ENCODE data around the gene ZNF136. TPM values are rescaled to one million over a fixed set of nuclear protein-coding genes. Genes with fewer than 3 reads are reported as not detected.

Gene ZNF136
- total RNA-seq, 1 experiment from 2014 or later: 4.6 TPM

DNA sequence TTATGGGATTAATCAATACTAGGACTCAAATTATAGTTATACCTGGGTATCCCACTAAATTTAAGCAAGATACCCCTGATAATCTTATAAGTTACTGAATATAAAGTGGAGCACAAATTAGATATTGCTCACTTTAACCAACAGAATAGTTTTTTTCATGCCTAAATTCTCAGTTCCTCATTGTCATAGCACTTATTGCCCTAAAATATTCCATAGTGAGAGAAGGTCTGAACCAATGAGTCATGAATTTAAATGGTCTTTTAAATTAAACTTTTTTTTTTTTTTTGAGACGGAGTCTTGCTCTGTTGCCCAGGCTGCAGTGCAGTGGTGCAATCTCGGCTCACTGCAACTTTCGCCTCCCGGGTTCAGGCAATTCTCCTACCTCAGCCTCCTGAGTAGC is 42.4 kb downstream of the ZNF136 start:
- TF ChIP-seq POLR2AphosphoS5 (IDR thresholded peaks at IDR 0.05; ENCODE audit: low read depth, low read length) (no peak), SIN3A (IDR thresholded peaks at IDR 0.05; ENCODE audit: borderline replicate concordance, insufficient read depth, low read depth, low read length) (no peak), TCF7L2 (IDR thresholded peaks at IDR 0.05; ENCODE audit: low read depth, low read length) (no peak)
- TF ChIP-seq, protein P1, sequence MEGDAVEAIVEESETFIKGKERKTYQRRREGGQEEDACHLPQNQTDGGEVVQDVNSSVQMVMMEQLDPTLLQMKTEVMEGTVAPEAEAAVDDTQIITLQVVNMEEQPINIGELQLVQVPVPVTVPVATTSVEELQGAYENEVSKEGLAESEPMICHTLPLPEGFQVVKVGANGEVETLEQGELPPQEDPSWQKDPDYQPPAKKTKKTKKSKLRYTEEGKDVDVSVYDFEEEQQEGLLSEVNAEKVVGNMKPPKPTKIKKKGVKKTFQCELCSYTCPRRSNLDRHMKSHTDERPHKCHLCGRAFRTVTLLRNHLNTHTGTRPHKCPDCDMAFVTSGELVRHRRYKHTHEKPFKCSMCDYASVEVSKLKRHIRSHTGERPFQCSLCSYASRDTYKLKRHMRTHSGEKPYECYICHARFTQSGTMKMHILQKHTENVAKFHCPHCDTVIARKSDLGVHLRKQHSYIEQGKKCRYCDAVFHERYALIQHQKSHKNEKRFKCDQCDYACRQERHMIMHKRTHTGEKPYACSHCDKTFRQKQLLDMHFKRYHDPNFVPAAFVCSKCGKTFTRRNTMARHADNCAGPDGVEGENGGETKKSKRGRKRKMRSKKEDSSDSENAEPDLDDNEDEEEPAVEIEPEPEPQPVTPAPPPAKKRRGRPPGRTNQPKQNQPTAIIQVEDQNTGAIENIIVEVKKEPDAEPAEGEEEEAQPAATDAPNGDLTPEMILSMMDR (IDR thresholded peaks at IDR 0.05): no peak
- TF ChIP-seq, protein P2, sequence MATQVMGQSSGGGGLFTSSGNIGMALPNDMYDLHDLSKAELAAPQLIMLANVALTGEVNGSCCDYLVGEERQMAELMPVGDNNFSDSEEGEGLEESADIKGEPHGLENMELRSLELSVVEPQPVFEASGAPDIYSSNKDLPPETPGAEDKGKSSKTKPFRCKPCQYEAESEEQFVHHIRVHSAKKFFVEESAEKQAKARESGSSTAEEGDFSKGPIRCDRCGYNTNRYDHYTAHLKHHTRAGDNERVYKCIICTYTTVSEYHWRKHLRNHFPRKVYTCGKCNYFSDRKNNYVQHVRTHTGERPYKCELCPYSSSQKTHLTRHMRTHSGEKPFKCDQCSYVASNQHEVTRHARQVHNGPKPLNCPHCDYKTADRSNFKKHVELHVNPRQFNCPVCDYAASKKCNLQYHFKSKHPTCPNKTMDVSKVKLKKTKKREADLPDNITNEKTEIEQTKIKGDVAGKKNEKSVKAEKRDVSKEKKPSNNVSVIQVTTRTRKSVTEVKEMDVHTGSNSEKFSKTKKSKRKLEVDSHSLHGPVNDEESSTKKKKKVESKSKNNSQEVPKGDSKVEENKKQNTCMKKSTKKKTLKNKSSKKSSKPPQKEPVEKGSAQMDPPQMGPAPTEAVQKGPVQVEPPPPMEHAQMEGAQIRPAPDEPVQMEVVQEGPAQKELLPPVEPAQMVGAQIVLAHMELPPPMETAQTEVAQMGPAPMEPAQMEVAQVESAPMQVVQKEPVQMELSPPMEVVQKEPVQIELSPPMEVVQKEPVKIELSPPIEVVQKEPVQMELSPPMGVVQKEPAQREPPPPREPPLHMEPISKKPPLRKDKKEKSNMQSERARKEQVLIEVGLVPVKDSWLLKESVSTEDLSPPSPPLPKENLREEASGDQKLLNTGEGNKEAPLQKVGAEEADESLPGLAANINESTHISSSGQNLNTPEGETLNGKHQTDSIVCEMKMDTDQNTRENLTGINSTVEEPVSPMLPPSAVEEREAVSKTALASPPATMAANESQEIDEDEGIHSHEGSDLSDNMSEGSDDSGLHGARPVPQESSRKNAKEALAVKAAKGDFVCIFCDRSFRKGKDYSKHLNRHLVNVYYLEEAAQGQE (IDR thresholded peaks at IDR 0.05; ENCODE audit: insufficient read depth in 1 of 2, low read depth in 2 of 2, low read length in 1 of 2): no peak
- CTCF ChIA-PET: no interaction called here

DNA sequence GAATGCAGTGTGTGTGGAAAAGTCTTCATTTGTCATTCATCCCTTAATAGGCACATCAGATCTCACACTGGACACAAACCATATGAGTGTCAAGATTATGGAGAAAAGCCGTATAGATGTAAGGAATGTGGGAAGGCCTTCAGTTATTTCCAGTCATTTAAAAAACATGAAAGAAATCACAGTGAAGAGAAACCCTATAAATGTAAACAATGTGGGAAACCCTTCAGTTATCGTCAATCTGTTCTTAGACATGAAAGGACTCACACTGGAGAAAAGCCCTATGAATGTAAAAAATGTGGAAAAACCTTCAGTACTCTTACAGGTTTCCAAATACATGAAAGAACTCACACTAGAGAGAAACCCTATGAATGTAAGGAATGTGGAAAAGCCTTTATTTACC is 45.3 kb downstream of the ZNF136 start:
- peaks cover 24% of the 10 kb centered on the region; the same call in 1 of the 2 replicates for H3K9me3 ChIP-seq (ENCODE audit: control insufficient read depth, insufficient read depth, low read depth, low read length)

More for the DNA sequence above, 42.4 kb downstream of the ZNF136 start:
- BruUV-seq (replicated peaks): no TSS peak
- Histone ChIP-seq H3K9me3 (ENCODE audit: control insufficient read depth, insufficient read depth, low read depth, low read length) (peaks cover 25% of the 10 kb centered on the region; the same call in 1 of the 2 replicates), H3K4me3 (ENCODE audit: low read depth in 2 of 2, low read length in 2 of 2) (no peak overlapping the region), H3K27ac (ENCODE audit: low read length) (no peak overlapping the region), H3K4me1 (ENCODE audit: control insufficient read depth, insufficient read depth, low read length) (no peaks in the 10 kb centered on the region), H3K36me3 (ENCODE audit: control insufficient read depth, insufficient read depth, low read length) (no peaks in the 10 kb centered on the region), H3K27me3 (ENCODE audit: control insufficient read depth, insufficient read depth, low read length) (no peaks in the 10 kb centered on the region)
- ATAC-seq: no peak
- in situ Hi-C loops (cut with HindIII; ENCODE audit: low pct_unique_long_range_greater_than_20kb, low sequenced_read_pairs) (no loop called here), intact Hi-C loops (cut with micrococcal nuclease; ENCODE audit: unreplicated experiment) (no loop called here)
- POLR2A ChIA-PET: no interaction called here
- DNase-seq (ENCODE audit: low read depth, low spot score): no peak

More for the DNA sequence above, 45.3 kb downstream of the ZNF136 start:
- no peaks in the 10 kb centered on the region for H3K4me1 ChIP-seq (ENCODE audit: control insufficient read depth, insufficient read depth, low read length)
- DNase-seq (ENCODE audit: low read depth, low spot score) (no peak), ATAC-seq (no peak)
- ChIA-PET CTCF (no interaction called here), POLR2A (no interaction called here)
- TF ChIP-seq SIN3A (IDR thresholded peaks at IDR 0.05; ENCODE audit: borderline replicate concordance, insufficient read depth, low read depth, low read length) (no peak), POLR2AphosphoS5 (IDR thresholded peaks at IDR 0.05; ENCODE audit: low read depth, low read length) (no peak), TCF7L2 (IDR thresholded peaks at IDR 0.05; ENCODE audit: low read depth, low read length) (no peak)
- TF ChIP-seq, protein P1 (IDR thresholded peaks at IDR 0.05): no peak
- TF ChIP-seq, protein P2 (IDR thresholded peaks at IDR 0.05; ENCODE audit: insufficient read depth in 1 of 2, low read depth in 2 of 2, low read length in 1 of 2): no peak
- H3K4me3 ChIP-seq (ENCODE audit: low read depth in 2 of 2, low read length in 2 of 2): no peak overlapping the region
- in situ Hi-C loops (cut with HindIII; ENCODE audit: low pct_unique_long_range_greater_than_20kb, low sequenced_read_pairs): no loop called here
- no TSS peak for BruUV-seq (replicated peaks)
- no peak overlapping the region for H3K27ac ChIP-seq (ENCODE audit: low read length)
- no peaks in the 10 kb centered on the region for H3K36me3 ChIP-seq (ENCODE audit: control insufficient read depth, insufficient read depth, low read length)
- intact Hi-C loops (cut with micrococcal nuclease; ENCODE audit: unreplicated experiment): no loop called here
- H3K27me3 ChIP-seq (ENCODE audit: control insufficient read depth, insufficient read depth, low read length): no peaks in the 10 kb centered on the region

Measured in Panc1 (cell line).